Colonic mucosa (tissue), 4 donors: ENCODE data around the gene DNMT3A. TPM values are rescaled to one million over a fixed set of nuclear protein-coding genes. Genes with fewer than 3 reads are reported as not detected.
"Not testable (repeated sequence)": the region's sequence is repeated elsewhere in the genome, so short reads cannot be mapped to it uniquely, and the experiment has no call there.

Source experiments
- DNase-seq: peaks from one replicate; pipeline ENCODE4 v3.0.0-alpha.2; 2020
- H3K27ac ChIP-seq: fragments of 200-600 bp; one replicate; pipeline ENCODE4 v1.8.0; 2021
- H3K27me3 ChIP-seq: fragments of 200-600 bp; one replicate; pipeline ENCODE4 v1.8.0; 2021
- H3K36me3 ChIP-seq: fragments of 200-600 bp; one replicate; pipeline ENCODE4 v1.8.0; 2021
- H3K4me1 ChIP-seq: fragments of 200-600 bp; one replicate; pipeline ENCODE4 v1.8.0; 2021; ENCODE audit warnings: mild to moderate bottlenecking
- H3K4me3 ChIP-seq: fragments of 200-600 bp; one replicate; pipeline ENCODE4 v1.8.0; 2021
- H3K9ac ChIP-seq, 2 donors: one replicate each; pipeline ENCODE4 v1.7.0; 2013; ENCODE audit warnings: control low read depth in 2 of 2, low read depth in 2 of 2, low read length in 2 of 2
- H3K9me3 ChIP-seq: fragments of 200-600 bp; one replicate; pipeline ENCODE4 v1.8.0; 2021
- CTCF ChIP-seq: fragments of 200-600 bp; IDR thresholded peaks from one replicate; pipeline ENCODE4 v1.8.0; 2022; ENCODE audit warnings: antibody characterized with exemption, mild to moderate bottlenecking
- intact Hi-C: fragments of 100-400 bp; cut with DNase I; formaldehyde crosslinking; loops from one replicate; pipeline ENCODE4 v1.14.1; 2022
- total RNA-seq, 2 donors: library from RNA; stranded (reverse); fragmentation: NEBNext Ultra II Directional in 1 of 2; extraction: Animal tissue kit (Norgen Biotek cat#: 25700) in 1 of 2; gene quantifications; one replicate each; pipeline ENCODE4 v1.2.1, GENCODE V29; 2021
- donor health status: healthy.
- donor health status: DM: no; HTN: no; CAD: no.
- donor health status: DM: no; HTN: no; CAD: no.

Gene DNMT3A
- total RNA-seq, 2 donors from 2014 or later = 30.8 to 44.5 TPM

- Histone ChIP-seq H3K4me3 (no peak overlapping the region), H3K9ac (no peak overlapping the region), H3K27ac (no peak overlapping the region), H3K9me3 (no peaks in the 10 kb centered on the region), H3K27me3 (no peaks in the 10 kb centered on the region), H3K4me1 (no peaks in the 10 kb centered on the region), H3K36me3 (no peaks in the 10 kb centered on the region)
- DNase-seq = no peak
- intact Hi-C loops = no loop called here
- no peak for TF ChIP-seq CTCF
Observed at GRCh38 chr2:25213229-25213628, 128.5 kb downstream of the DNMT3A start.

GRCh38 chr2:25210923-25211322 is 130.8 kb downstream of the DNMT3A start:
- H3K27ac ChIP-seq, DNase-seq, H3K9ac ChIP-seq, H3K27me3 ChIP-seq, H3K4me1 ChIP-seq, H3K4me3 ChIP-seq, intact Hi-C loops, H3K9me3 ChIP-seq, H3K36me3 ChIP-seq: not testable (repeated sequence)

- DNase-seq = no peak
- no peak overlapping the region for H3K4me3 ChIP-seq
- no peak overlapping the region for H3K9ac ChIP-seq
- H3K36me3 ChIP-seq = no peaks in the 10 kb centered on the region
- no peaks in the 10 kb centered on the region for H3K4me1 ChIP-seq
- H3K27ac ChIP-seq = no peak overlapping the region
- no peak for TF ChIP-seq CTCF
- intact Hi-C loops = no loop called here
- no peaks in the 10 kb centered on the region for H3K27me3 ChIP-seq
- H3K9me3 ChIP-seq = no peaks in the 10 kb centered on the region
Observed at GRCh38 chr2:25207078-25207545, 134.6 kb downstream of the DNMT3A start.

GRCh38 chr2:25204190-25204838 is 137.4 kb downstream of the DNMT3A start:
- intact Hi-C loops = no loop called here
- no peaks in the 10 kb centered on the region for H3K4me1 ChIP-seq
- no peaks in the 10 kb centered on the region for H3K36me3 ChIP-seq
- H3K27ac ChIP-seq = no peak overlapping the region
- H3K27me3 ChIP-seq = no peaks in the 10 kb centered on the region
- no peak for TF ChIP-seq CTCF
- peak overlapping the region; percentile 18 for H3K4me3 ChIP-seq
- H3K9me3 ChIP-seq = no peaks in the 10 kb centered on the region
- no peak overlapping the region for H3K9ac ChIP-seq
- DNase-seq = no peak

GRCh38 chr2:25202275-25202674 is 139.4 kb downstream of the DNMT3A start:
- Histone ChIP-seq H3K27ac (no peak overlapping the region), H3K4me3 (no peak overlapping the region), H3K4me1 (no peaks in the 10 kb centered on the region), H3K9ac (no peak overlapping the region), H3K36me3 (no peaks in the 10 kb centered on the region), H3K27me3 (no peaks in the 10 kb centered on the region), H3K9me3 (no peaks in the 10 kb centered on the region)
- no peak for TF ChIP-seq CTCF
- intact Hi-C loops = no loop called here
- no peak for DNase-seq

- H3K9ac ChIP-seq = no peak overlapping the region
- TF ChIP-seq CTCF = no peak
- no peaks in the 10 kb centered on the region for H3K27me3 ChIP-seq
- H3K4me3 ChIP-seq = no peak overlapping the region
- intact Hi-C loops = no loop called here
- H3K27ac ChIP-seq = no peak overlapping the region
- DNase-seq = no peak
- H3K9me3 ChIP-seq = no peaks in the 10 kb centered on the region
- no peaks in the 10 kb centered on the region for H3K36me3 ChIP-seq
- no peaks in the 10 kb centered on the region for H3K4me1 ChIP-seq
Observed at GRCh38 chr2:25201794-25202193, 139.9 kb downstream of the DNMT3A start.
